HEK293T (cell line): ENCODE data around the gene CACNA1F.

Experiments used
- ARNT ChIP-seq: fragments of 450-650 bp; IDR thresholded peaks from 2 replicates; pipeline ENCODE4 v1.6.1; 2017; ENCODE audit warnings: mild to moderate bottlenecking
- BHLHE40 ChIP-seq: fragments of 450-650 bp; IDR thresholded peaks from 2 replicates; pipeline ENCODE4 v1.6.1; 2016; ENCODE audit warnings: mild to moderate bottlenecking, moderate library complexity, borderline replicate concordance
- FOXK2 ChIP-seq: fragments of 450-650 bp; IDR thresholded peaks from 2 replicates; pipeline ENCODE4 v1.6.1; 2016; ENCODE audit warnings: mild to moderate bottlenecking
- FOXM1 ChIP-seq: fragments of 450-650 bp; IDR thresholded peaks from 2 replicates; pipeline ENCODE4 v1.6.1; 2017; ENCODE audit warnings: mild to moderate bottlenecking, borderline replicate concordance
- PKNOX1 ChIP-seq: fragments of 450-650 bp; IDR thresholded peaks from 2 replicates; pipeline ENCODE4 v1.6.1; 2016
- SUZ12 ChIP-seq: fragments of 450-650 bp; IDR thresholded peaks from 2 replicates; pipeline ENCODE4 v1.6.1; 2016; ENCODE audit warnings: mild to moderate bottlenecking
- TARDBP ChIP-seq: fragments of 450-650 bp; IDR thresholded peaks from 2 replicates; pipeline ENCODE4 v1.6.1; 2016

GRCh38 chrX:49187028-49187394 lies 46.1 kb downstream of the CACNA1F start:
- TF ChIP-seq BHLHE40 (no peak), SUZ12 (no peak), FOXK2 (no peak), FOXM1 (no peak), ARNT (no peak), TARDBP (no peak), PKNOX1 (no peak)
